ENCODE results near the gene ZBTB7B. TPM values are rescaled to one million over a fixed set of nuclear protein-coding genes. Genes with fewer than 3 reads are reported as not detected.
A peak's percentile ranks its signal among the peaks of the same experiment; 100 is the strongest.

Gene ZBTB7B
- total and polyA plus RNA-seq, 9 of the 15 experiments (the other 6 are each of a cell fraction or from before 2014, with no cell fraction given): 0.04 to 46.5 (median 15.2) TPM

DNA sequence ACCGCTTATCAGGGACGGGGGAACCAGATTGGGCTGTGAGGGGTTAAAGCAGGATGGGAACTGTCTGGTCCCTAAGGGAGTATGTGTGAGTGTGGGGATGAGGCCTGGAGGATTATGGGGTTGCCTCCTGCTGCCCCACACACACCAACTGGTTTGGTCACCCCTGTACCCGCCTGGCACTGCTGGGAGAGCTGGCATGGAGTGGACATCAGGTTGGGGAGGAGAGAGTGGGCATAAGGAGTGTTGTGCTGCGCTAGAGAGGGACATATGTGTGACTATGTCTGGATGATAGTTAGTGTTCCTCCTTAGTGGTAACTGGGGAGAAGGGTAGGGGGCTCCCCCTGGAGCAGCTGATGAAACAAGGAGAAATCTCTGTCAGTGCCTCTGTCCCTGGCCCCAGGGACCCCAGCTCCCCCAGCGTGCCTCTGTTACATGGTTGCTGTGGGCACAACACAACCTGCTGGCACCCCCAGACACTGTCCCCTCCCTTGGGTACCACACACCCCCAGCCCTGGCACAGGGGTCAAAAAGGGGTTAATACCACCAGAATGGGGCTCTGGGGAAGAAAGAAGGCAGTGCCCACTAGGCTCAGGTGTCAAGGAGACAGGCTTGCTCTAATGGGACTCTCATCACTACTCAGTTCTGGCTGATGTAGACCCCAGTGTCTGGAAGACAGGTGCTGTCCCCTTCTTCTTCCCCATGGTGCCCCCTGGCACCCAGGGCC, 1.9 kb downstream of the ZBTB7B start (continued):
- TF ChIP-seq, protein P1, sequence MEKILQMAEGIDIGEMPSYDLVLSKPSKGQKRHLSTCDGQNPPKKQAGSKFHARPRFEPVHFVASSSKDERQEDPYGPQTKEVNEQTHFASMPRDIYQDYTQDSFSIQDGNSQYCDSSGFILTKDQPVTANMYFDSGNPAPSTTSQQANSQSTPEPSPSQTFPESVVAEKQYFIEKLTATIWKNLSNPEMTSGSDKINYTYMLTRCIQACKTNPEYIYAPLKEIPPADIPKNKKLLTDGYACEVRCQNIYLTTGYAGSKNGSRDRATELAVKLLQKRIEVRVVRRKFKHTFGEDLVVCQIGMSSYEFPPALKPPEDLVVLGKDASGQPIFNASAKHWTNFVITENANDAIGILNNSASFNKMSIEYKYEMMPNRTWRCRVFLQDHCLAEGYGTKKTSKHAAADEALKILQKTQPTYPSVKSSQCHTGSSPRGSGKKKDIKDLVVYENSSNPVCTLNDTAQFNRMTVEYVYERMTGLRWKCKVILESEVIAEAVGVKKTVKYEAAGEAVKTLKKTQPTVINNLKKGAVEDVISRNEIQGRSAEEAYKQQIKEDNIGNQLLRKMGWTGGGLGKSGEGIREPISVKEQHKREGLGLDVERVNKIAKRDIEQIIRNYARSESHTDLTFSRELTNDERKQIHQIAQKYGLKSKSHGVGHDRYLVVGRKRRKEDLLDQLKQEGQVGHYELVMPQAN (IDR thresholded peaks at IDR 0.05; ENCODE audit: borderline replicate concordance): no peak
- TF ChIP-seq NR1H2 (CRISPR knock-in tag; IDR thresholded peaks at IDR 0.05) (no peak), HNRNPL (IDR thresholded peaks at IDR 0.05; ENCODE audit: low read depth, low read length) (no peak), ZNF764 (CRISPR knock-in tag; IDR thresholded peaks at IDR 0.05; ENCODE audit: low read depth) (no peak), TCFL5 (CRISPR knock-in tag; conservative IDR thresholded peaks at IDR 0.05) (no peak), MYBL2 (IDR thresholded peaks at IDR 0.05; ENCODE audit: low read depth) (no peak), MYBL2 (CRISPR knock-in tag; IDR thresholded peaks at IDR 0.05; ENCODE audit: borderline replicate concordance) (no peak), POLR2G (IDR thresholded peaks at IDR 0.05; ENCODE audit: low read depth, low read length) (no peak), CREM (IDR thresholded peaks at IDR 0.05; ENCODE audit: low read depth) (no peak), PCBP2 (IDR thresholded peaks at IDR 0.05; ENCODE audit: low read depth, low read length, poor library complexity, severe bottlenecking) (no peak), ELF4 (CRISPR knock-in tag; IDR thresholded peaks at IDR 0.05) (0 out of 2 replicates have a peak, but pooled peaks have one; percentile 20)
- TF ChIP-seq, protein P2, sequence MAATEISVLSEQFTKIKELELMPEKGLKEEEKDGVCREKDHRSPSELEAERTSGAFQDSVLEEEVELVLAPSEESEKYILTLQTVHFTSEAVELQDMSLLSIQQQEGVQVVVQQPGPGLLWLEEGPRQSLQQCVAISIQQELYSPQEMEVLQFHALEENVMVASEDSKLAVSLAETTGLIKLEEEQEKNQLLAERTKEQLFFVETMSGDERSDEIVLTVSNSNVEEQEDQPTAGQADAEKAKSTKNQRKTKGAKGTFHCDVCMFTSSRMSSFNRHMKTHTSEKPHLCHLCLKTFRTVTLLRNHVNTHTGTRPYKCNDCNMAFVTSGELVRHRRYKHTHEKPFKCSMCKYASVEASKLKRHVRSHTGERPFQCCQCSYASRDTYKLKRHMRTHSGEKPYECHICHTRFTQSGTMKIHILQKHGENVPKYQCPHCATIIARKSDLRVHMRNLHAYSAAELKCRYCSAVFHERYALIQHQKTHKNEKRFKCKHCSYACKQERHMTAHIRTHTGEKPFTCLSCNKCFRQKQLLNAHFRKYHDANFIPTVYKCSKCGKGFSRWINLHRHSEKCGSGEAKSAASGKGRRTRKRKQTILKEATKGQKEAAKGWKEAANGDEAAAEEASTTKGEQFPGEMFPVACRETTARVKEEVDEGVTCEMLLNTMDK (IDR thresholded peaks at IDR 0.05; ENCODE audit: borderline replicate concordance, insufficient read depth, low read depth, low read length, poor library complexity, severe bottlenecking): no peak
- TF ChIP-seq, protein P3, sequence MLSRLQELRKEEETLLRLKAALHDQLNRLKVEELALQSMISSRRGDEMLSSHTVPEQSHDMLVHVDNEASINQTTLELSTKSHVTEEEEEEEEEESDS (CRISPR knock-in tag; IDR thresholded peaks at IDR 0.05): no peak
- TF ChIP-seq, protein P4, sequence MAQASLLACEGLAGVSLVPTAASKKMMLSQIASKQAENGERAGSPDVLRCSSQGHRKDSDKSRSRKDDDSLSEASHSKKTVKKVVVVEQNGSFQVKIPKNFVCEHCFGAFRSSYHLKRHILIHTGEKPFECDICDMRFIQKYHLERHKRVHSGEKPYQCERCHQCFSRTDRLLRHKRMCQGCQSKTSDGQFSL (CRISPR knock-in tag; IDR thresholded peaks at IDR 0.05): no peak
- TF ChIP-seq, protein P4 (tag; IDR thresholded peaks at IDR 0.05): no peak
- TF ChIP-seq, protein P5, sequence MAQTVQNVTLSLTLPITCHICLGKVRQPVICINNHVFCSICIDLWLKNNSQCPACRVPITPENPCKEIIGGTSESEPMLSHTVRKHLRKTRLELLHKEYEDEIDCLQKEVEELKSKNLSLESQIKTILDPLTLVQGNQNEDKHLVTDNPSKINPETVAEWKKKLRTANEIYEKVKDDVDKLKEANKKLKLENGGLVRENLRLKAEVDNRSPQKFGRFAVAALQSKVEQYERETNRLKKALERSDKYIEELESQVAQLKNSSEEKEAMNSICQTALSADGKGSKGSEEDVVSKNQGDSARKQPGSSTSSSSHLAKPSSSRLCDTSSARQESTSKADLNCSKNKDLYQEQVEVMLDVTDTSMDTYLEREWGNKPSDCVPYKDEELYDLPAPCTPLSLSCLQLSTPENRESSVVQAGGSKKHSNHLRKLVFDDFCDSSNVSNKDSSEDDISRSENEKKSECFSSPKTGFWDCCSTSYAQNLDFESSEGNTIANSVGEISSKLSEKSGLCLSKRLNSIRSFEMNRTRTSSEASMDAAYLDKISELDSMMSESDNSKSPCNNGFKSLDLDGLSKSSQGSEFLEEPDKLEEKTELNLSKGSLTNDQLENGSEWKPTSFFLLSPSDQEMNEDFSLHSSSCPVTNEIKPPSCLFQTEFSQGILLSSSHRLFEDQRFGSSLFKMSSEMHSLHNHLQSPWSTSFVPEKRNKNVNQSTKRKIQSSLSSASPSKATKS (CRISPR knock-in tag; IDR thresholded peaks at IDR 0.05): no peak
- TF ChIP-seq, protein P6, sequence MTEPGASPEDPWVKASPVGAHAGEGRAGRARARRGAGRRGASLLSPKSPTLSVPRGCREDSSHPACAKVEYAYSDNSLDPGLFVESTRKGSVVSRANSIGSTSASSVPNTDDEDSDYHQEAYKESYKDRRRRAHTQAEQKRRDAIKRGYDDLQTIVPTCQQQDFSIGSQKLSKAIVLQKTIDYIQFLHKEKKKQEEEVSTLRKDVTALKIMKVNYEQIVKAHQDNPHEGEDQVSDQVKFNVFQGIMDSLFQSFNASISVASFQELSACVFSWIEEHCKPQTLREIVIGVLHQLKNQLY (CRISPR knock-in tag; conservative IDR thresholded peaks at IDR 0.05): no peak

All from K562 (cell line).